HEK293 (cell line): ENCODE data around the gene NTNG1.

Source experiments
- CTCF ChIA-PET: fragments of 350-600 bp; formaldehyde crosslinking; extraction: SDS; loops from one replicate; lab custom pipeline; 2021; ENCODE audit warnings: antibody characterized with exemption; lab: Yijun Ruan, JAX
- POLR2A ChIA-PET: fragments of 300-600 bp; formaldehyde crosslinking; extraction: SDS; loops from one replicate; lab custom pipeline; 2020; ENCODE audit warnings: antibody characterized with exemption, inconsistent platforms; lab: Yijun Ruan, JAX
- H3K27ac ChIP-seq: fragments of 200-500 bp; sonication (Bioruptor generic); 2 replicates; pipeline ENCODE4 v1.5.1; 2014; ENCODE audit warnings: low read depth, low read length, control low read depth, inconsistent platforms; ENCODE audit errors: extremely low read depth
- H3K36me3 ChIP-seq, 2 experiments: fragments of 200-500 bp in 1 of 2; sonication (Bioruptor generic) in 1 of 2; 1 replicate in 1 of 2; 2 replicates in 1 of 2; pipeline ENCODE4 v1.5.1; 2014 to 2017; ENCODE audit warnings: inconsistent platforms in 2 of 2, low read length in 2 of 2; ENCODE audit not compliant: control insufficient read depth in 2 of 2, insufficient read depth in 1 of 2
- H3K4me1 ChIP-seq: fragments of 200-500 bp; sonication (Bioruptor generic); 2 replicates; pipeline ENCODE4 v1.5.1; 2014; ENCODE audit warnings: mild to moderate bottlenecking, low read length, inconsistent platforms; ENCODE audit not compliant: control insufficient read depth, insufficient read depth
- H3K4me3 ChIP-seq: 2 replicates; pipeline ENCODE4 v1.5.1; 2011; ENCODE audit warnings: low read depth, mild to moderate bottlenecking, control low read depth, low read length, moderate library complexity
- H3K9me3 ChIP-seq: fragments of 200-500 bp; sonication (Bioruptor generic); 2 replicates; pipeline ENCODE4 v1.5.1; 2014; ENCODE audit warnings: low read depth, low read length, inconsistent platforms; ENCODE audit not compliant: control insufficient read depth, insufficient read depth
- BCL11B ChIP-seq: fragments of 450-650 bp; formaldehyde crosslinking; IDR thresholded peaks from 2 replicates; pipeline ENCODE4 v1.5.1; 2016; ENCODE audit warnings: low read depth, missing biosample characterization, missing genetic modification characterization
- FEZF1 ChIP-seq: fragments of 450-650 bp; formaldehyde crosslinking; IDR thresholded peaks from 2 replicates; pipeline ENCODE4 v1.5.1; 2016; ENCODE audit warnings: missing biosample characterization, missing genetic modification characterization
- KLF1 ChIP-seq: fragments of 450-650 bp; formaldehyde crosslinking; IDR thresholded peaks from 2 replicates; pipeline ENCODE4 v1.5.1; 2016; ENCODE audit warnings: missing biosample characterization, missing genetic modification characterization
- REPIN1 ChIP-seq: fragments of 450-650 bp; formaldehyde crosslinking; IDR thresholded peaks from 2 replicates; pipeline ENCODE4 v1.5.1; 2017; ENCODE audit warnings: missing biosample characterization, missing genetic modification characterization, low read depth
- ZFHX2 ChIP-seq: fragments of 450-650 bp; formaldehyde crosslinking; conservative IDR thresholded peaks from 2 replicates; pipeline ENCODE4 v1.5.1; 2016; ENCODE audit warnings: missing biosample characterization, missing genetic modification characterization
- ZNF10 ChIP-seq: fragments of 450-650 bp; formaldehyde crosslinking; IDR thresholded peaks from 2 replicates; pipeline ENCODE4 v1.5.1; 2017; ENCODE audit warnings: missing biosample characterization, missing genetic modification characterization
- ZNF132 ChIP-seq: fragments of 450-650 bp; formaldehyde crosslinking; IDR thresholded peaks from 2 replicates; pipeline ENCODE4 v1.5.1; 2017; ENCODE audit warnings: missing biosample characterization, missing genetic modification characterization, borderline replicate concordance
- ZNF155 ChIP-seq: fragments of 450-650 bp; formaldehyde crosslinking; IDR thresholded peaks from 2 replicates; pipeline ENCODE4 v1.5.1; 2016; ENCODE audit warnings: missing biosample characterization, missing genetic modification characterization
- ZNF202 ChIP-seq: fragments of 450-650 bp; formaldehyde crosslinking; IDR thresholded peaks from 2 replicates; pipeline ENCODE4 v1.5.1; 2016; ENCODE audit warnings: missing biosample characterization, missing genetic modification characterization, borderline replicate concordance
- ZNF266 ChIP-seq: fragments of 450-650 bp; formaldehyde crosslinking; IDR thresholded peaks from 2 replicates; pipeline ENCODE4 v1.5.1; 2016; ENCODE audit warnings: missing biosample characterization, missing genetic modification characterization, low read depth
- ZNF302 ChIP-seq: fragments of 450-650 bp; formaldehyde crosslinking; IDR thresholded peaks from 2 replicates; pipeline ENCODE4 v1.5.1; 2016; ENCODE audit warnings: missing biosample characterization, missing genetic modification characterization, low read depth
- ZNF426 ChIP-seq: fragments of 450-650 bp; formaldehyde crosslinking; IDR thresholded peaks from 2 replicates; pipeline ENCODE4 v1.5.1; 2017; ENCODE audit warnings: missing biosample characterization, missing genetic modification characterization, mild to moderate bottlenecking, inconsistent platforms, moderate library complexity
- ZNF514 ChIP-seq: fragments of 450-650 bp; formaldehyde crosslinking; IDR thresholded peaks from 2 replicates; pipeline ENCODE4 v1.5.1; 2016; ENCODE audit warnings: missing biosample characterization, missing genetic modification characterization
- ZNF529 ChIP-seq: fragments of 450-650 bp; formaldehyde crosslinking; IDR thresholded peaks from 2 replicates; pipeline ENCODE4 v1.5.1; 2017; ENCODE audit warnings: missing genetic modification characterization, missing biosample characterization; ENCODE audit not compliant: insufficient replicate concordance
- ZNF558 ChIP-seq: fragments of 450-650 bp; formaldehyde crosslinking; IDR thresholded peaks from 2 replicates; pipeline ENCODE4 v1.5.1; 2016; ENCODE audit warnings: missing biosample characterization, missing genetic modification characterization
- ZNF610 ChIP-seq: fragments of 450-650 bp; formaldehyde crosslinking; IDR thresholded peaks from 2 replicates; pipeline ENCODE4 v1.5.1; 2016; ENCODE audit warnings: missing biosample characterization, missing genetic modification characterization, borderline replicate concordance
- ZNF664 ChIP-seq: fragments of 450-650 bp; formaldehyde crosslinking; IDR thresholded peaks from 2 replicates; pipeline ENCODE4 v1.5.1; 2016; ENCODE audit warnings: missing biosample characterization, missing genetic modification characterization
- ZNF707 ChIP-seq: fragments of 450-650 bp; formaldehyde crosslinking; IDR thresholded peaks from 2 replicates; pipeline ENCODE4 v1.5.1; 2016; ENCODE audit warnings: missing biosample characterization, missing genetic modification characterization
- ZNF785 ChIP-seq: fragments of 450-650 bp; formaldehyde crosslinking; IDR thresholded peaks from 2 replicates; pipeline ENCODE4 v1.5.1; 2016; ENCODE audit warnings: missing biosample characterization, missing genetic modification characterization
- ZSCAN30 ChIP-seq: fragments of 450-650 bp; IDR thresholded peaks from 2 replicates; pipeline ENCODE4 v1.5.1; 2018; ENCODE audit warnings: missing biosample characterization, mild to moderate bottlenecking, missing genetic modification characterization, moderate library complexity
- TF ChIP-seq, protein P1 (sequence below): fragments of 450-650 bp; formaldehyde crosslinking; conservative IDR thresholded peaks from 2 replicates; pipeline ENCODE4 v1.5.1; 2016; ENCODE audit warnings: low read depth, missing biosample characterization, missing genetic modification characterization
- TF ChIP-seq, protein P2 (sequence below): fragments of 450-650 bp; formaldehyde crosslinking; optimal IDR thresholded peaks from 2 replicates; pipeline ENCODE3; 2016; ENCODE audit warnings: missing biosample characterization, mild to moderate bottlenecking, missing genetic modification characterization
- TF ChIP-seq, protein P3 (sequence below): fragments of 450-650 bp; IDR thresholded peaks from 2 replicates; pipeline ENCODE4 v1.5.1; 2018; ENCODE audit warnings: missing biosample characterization, mild to moderate bottlenecking, missing genetic modification characterization
- TF ChIP-seq, protein P4 (sequence below): fragments of 450-650 bp; formaldehyde crosslinking; IDR thresholded peaks from 2 replicates; pipeline ENCODE4 v1.5.1; 2016; ENCODE audit warnings: missing biosample characterization, missing genetic modification characterization
- TF ChIP-seq, protein P5 (sequence below): fragments of 450-650 bp; formaldehyde crosslinking; IDR thresholded peaks from 2 replicates; pipeline ENCODE4 v1.5.0; 2017; ENCODE audit warnings: missing biosample characterization, missing genetic modification characterization, borderline replicate concordance

Gene NTNG1

DNA sequence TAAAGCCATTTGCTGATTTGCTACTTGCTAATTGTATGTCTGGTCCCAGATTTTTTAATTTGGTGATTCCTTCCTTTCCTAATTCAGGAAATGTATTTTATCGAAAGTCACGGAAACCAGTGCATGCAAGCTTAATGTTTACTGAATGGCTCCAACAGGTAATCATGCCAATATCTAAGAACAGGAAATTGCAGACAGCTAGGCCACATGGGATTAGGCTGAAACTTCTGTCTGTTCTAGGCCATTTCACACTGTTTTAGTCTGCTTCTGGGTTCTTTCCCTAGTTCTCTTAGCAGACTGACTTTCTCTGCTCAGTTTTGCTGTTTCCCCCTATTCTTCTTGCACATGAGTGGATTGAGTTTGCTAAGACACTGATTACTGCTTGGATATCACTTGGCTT lies 111.4 kb downstream of the NTNG1 start:
- H3K4me3 ChIP-seq = no peak overlapping the region
- POLR2A ChIA-PET = no interaction called here
- TF ChIP-seq ZNF558 (tag by site-specific recombination) (no peak), ZNF610 (tag by site-specific recombination) (no peak), FEZF1 (tag by site-specific recombination) (no peak), ZFHX2 (no peak), ZNF514 (tag by site-specific recombination) (no peak), ZNF664 (tag by site-specific recombination) (no peak), ZNF707 (tag by site-specific recombination) (no peak), ZNF426 (tag by site-specific recombination) (no peak), ZNF10 (tag by site-specific recombination) (no peak), ZNF202 (tag by site-specific recombination) (no peak), ZSCAN30 (tag by site-specific recombination) (no peak)
- TF ChIP-seq, protein P1, sequence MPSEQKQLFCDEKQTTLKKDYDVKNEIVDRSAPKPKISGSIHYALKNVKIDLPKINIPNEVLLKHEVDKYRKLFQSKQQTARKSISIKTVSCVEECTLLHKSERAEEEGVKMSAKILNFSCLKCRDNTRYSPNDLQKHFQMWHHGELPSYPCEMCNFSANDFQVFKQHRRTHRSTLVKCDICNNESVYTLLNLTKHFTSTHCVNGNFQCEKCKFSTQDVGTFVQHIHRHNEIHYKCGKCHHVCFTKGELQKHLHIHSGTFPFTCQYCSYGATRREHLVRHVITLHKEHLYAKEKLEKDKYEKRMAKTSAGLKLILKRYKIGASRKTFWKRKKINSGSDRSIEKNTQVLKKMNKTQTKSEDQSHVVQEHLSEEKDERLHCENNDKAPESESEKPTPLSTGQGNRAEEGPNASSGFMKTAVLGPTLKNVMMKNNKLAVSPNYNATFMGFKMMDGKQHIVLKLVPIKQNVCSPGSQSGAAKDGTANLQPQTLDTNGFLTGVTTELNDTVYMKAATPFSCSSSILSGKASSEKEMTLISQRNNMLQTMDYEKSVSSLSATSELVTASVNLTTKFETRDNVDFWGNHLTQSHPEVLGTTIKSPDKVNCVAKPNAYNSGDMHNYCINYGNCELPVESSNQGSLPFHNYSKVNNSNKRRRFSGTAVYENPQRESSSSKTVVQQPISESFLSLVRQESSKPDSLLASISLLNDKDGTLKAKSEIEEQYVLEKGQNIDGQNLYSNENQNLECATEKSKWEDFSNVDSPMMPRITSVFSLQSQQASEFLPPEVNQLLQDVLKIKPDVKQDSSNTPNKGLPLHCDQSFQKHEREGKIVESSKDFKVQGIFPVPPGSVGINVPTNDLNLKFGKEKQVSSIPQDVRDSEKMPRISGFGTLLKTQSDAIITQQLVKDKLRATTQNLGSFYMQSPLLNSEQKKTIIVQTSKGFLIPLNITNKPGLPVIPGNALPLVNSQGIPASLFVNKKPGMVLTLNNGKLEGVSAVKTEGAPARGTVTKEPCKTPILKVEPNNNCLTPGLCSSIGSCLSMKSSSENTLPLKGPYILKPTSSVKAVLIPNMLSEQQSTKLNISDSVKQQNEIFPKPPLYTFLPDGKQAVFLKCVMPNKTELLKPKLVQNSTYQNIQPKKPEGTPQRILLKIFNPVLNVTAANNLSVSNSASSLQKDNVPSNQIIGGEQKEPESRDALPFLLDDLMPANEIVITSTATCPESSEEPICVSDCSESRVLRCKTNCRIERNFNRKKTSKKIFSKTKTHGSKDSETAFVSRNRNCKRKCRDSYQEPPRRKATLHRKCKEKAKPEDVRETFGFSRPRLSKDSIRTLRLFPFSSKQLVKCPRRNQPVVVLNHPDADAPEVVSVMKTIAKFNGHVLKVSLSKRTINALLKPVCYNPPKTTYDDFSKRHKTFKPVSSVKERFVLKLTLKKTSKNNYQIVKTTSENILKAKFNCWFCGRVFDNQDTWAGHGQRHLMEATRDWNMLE = no peak
- TF ChIP-seq, protein P2, sequence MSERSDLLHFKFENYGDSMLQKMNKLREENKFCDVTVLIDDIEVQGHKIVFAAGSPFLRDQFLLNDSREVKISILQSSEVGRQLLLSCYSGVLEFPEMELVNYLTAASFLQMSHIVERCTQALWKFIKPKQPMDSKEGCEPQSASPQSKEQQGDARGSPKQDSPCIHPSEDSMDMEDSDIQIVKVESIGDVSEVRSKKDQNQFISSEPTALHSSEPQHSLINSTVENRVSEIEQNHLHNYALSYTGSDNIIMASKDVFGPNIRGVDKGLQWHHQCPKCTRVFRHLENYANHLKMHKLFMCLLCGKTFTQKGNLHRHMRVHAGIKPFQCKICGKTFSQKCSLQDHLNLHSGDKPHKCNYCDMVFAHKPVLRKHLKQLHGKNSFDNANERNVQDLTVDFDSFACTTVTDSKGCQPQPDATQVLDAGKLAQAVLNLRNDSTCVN (tag by site-specific recombination) = no peak
- TF ChIP-seq, protein P3, sequence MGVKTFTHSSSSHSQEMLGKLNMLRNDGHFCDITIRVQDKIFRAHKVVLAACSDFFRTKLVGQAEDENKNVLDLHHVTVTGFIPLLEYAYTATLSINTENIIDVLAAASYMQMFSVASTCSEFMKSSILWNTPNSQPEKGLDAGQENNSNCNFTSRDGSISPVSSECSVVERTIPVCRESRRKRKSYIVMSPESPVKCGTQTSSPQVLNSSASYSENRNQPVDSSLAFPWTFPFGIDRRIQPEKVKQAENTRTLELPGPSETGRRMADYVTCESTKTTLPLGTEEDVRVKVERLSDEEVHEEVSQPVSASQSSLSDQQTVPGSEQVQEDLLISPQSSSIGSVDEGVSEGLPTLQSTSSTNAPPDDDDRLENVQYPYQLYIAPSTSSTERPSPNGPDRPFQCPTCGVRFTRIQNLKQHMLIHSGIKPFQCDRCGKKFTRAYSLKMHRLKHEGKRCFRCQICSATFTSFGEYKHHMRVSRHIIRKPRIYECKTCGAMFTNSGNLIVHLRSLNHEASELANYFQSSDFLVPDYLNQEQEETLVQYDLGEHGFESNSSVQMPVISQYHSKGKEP (tag by site-specific recombination) = no peak
- TF ChIP-seq, protein P4, sequence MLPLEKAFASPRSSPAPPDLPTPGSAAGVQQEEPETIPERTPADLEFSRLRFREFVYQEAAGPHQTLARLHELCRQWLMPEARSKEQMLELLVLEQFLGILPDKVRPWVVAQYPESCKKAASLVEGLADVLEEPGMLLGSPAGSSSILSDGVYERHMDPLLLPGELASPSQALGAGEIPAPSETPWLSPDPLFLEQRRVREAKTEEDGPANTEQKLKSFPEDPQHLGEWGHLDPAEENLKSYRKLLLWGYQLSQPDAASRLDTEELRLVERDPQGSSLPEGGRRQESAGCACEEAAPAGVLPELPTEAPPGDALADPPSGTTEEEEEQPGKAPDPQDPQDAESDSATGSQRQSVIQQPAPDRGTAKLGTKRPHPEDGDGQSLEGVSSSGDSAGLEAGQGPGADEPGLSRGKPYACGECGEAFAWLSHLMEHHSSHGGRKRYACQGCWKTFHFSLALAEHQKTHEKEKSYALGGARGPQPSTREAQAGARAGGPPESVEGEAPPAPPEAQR (tag by site-specific recombination) = no peak
- TF ChIP-seq, all 188 proteins: peak for 0
- Histone ChIP-seq H3K36me3 (no peaks in the 10 kb centered on the region), H3K9me3 (no peaks in the 10 kb centered on the region), H3K27ac (no peak overlapping the region), H3K4me1 (no peaks in the 10 kb centered on the region)
- CTCF ChIA-PET = no interaction called here

DNA sequence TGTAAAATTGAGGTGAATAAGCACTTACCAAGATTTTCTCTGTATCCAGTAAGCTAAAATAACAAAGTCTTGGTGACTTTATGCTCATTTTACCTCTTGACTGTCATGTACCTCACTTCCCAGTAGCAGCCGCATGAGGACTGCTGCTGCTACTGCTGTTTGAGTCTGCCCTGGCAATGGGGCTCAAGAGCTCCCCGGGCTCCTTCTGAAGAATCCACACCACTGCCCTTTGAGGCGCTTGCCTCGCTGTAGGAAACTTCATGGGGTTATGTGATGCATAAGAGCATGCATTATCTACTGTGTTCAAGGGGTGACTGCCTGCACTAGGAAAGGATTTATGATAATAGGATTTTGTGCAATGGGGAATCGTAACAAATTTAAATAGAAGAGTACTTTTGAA lies 113.5 kb downstream of the NTNG1 start:
- Histone ChIP-seq H3K27ac (no peak overlapping the region), H3K4me1 (no peaks in the 10 kb centered on the region), H3K9me3 (no peaks in the 10 kb centered on the region), H3K36me3 (no peaks in the 10 kb centered on the region), H3K4me3 (no peak overlapping the region)
- CTCF ChIA-PET = no interaction called here
- POLR2A ChIA-PET = no interaction called here
- TF ChIP-seq ZNF529 = no peak
- TF ChIP-seq ZNF132 (tag by site-specific recombination) = no peak
- no peak for TF ChIP-seq ZNF610 (tag by site-specific recombination)
- no peak for TF ChIP-seq BCL11B
- TF ChIP-seq REPIN1 = no peak
- TF ChIP-seq KLF1 (tag by site-specific recombination) = no peak
- TF ChIP-seq, protein P5, sequence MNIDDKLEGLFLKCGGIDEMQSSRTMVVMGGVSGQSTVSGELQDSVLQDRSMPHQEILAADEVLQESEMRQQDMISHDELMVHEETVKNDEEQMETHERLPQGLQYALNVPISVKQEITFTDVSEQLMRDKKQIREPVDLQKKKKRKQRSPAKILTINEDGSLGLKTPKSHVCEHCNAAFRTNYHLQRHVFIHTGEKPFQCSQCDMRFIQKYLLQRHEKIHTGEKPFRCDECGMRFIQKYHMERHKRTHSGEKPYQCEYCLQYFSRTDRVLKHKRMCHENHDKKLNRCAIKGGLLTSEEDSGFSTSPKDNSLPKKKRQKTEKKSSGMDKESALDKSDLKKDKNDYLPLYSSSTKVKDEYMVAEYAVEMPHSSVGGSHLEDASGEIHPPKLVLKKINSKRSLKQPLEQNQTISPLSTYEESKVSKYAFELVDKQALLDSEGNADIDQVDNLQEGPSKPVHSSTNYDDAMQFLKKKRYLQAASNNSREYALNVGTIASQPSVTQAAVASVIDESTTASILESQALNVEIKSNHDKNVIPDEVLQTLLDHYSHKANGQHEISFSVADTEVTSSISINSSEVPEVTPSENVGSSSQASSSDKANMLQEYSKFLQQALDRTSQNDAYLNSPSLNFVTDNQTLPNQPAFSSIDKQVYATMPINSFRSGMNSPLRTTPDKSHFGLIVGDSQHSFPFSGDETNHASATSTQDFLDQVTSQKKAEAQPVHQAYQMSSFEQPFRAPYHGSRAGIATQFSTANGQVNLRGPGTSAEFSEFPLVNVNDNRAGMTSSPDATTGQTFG = no peak
- no peak for TF ChIP-seq ZNF266 (tag by site-specific recombination)
- TF ChIP-seq ZNF785 (tag by site-specific recombination) = no peak
- no peak for TF ChIP-seq ZNF155
- no peak for TF ChIP-seq ZNF302 (tag by site-specific recombination)
